CD1c-positive myeloid dendritic cell (primary cell): Measurements from ENCODE around the gene TMEM207.
A peak's percentile ranks its signal among the peaks of the same experiment; 100 is the strongest.
"Not testable (repeated sequence)": the region's sequence is repeated elsewhere in the genome, so short reads cannot be mapped to it uniquely, and the experiment has no call there.

Source experiments
- DNase-seq: peaks from one replicate; pipeline ENCODE4 v3.0.0-alpha.2; 2016; ENCODE audit errors: extremely low spot score

TMEM207 gene

GRCh38 chr3:190449801-190450200 is at the start of gene TMEM207:
TSS of gene TMEM207 (minus strand) at chr3:190449901. CDS start at chr3:190449809, 92 bp downstream.
- DNase-seq, result no peak

- DNase-seq, result no peak
These were observed 49.4 kb upstream of the TMEM207 start for GRCh38 chr3:190499122-190499521.

GRCh38 chr3:190498293-190498692 is 48.6 kb upstream of the TMEM207 start:
- no peak for DNase-seq

- no peak for DNase-seq
These were observed 48.1 kb upstream of the TMEM207 start for GRCh38 chr3:190497811-190498210.

GRCh38 chr3:190496859-190497258 is 47.2 kb upstream of the TMEM207 start:
- DNase-seq, result no peak

GRCh38 chr3:190495796-190496195 is 46.1 kb upstream of the TMEM207 start:
- DNase-seq, result peak; percentile 86

GRCh38 chr3:190495354-190495753 is 45.7 kb upstream of the TMEM207 start:
- no peak for DNase-seq

- DNase-seq, result no peak
These were observed 45.2 kb upstream of the TMEM207 start for GRCh38 chr3:190494907-190495306.

GRCh38 chr3:190492966-190493365 is 43.3 kb upstream of the TMEM207 start:
- no peak for DNase-seq

GRCh38 chr3:190492129-190492528 is 42.4 kb upstream of the TMEM207 start:
- DNase-seq, result no peak

- no peak for DNase-seq
These were observed 41.9 kb upstream of the TMEM207 start for GRCh38 chr3:190491533-190492054.

- DNase-seq, result no peak
These were observed 37.4 kb upstream of the TMEM207 start for GRCh38 chr3:190486908-190487607.

GRCh38 chr3:190486533-190486864 is 36.8 kb upstream of the TMEM207 start:
- no peak for DNase-seq

- DNase-seq, result no peak
These were observed 36.3 kb upstream of the TMEM207 start for GRCh38 chr3:190485830-190486532.

GRCh38 chr3:190481779-190482178 is 32.1 kb upstream of the TMEM207 start:
- no peak for DNase-seq

- DNase-seq, result not testable (repeated sequence)
These were observed 23.6 kb upstream of the TMEM207 start for GRCh38 chr3:190473261-190473660.

- no peak for DNase-seq
These were observed 18.2 kb upstream of the TMEM207 start for GRCh38 chr3:190467922-190468321.

GRCh38 chr3:190458040-190458439 is 8.3 kb upstream of the TMEM207 start:
- DNase-seq, result no peak

GRCh38 chr3:190456770-190457169 is 7.1 kb upstream of the TMEM207 start:
- DNase-seq, result no peak

GRCh38 chr3:190455828-190456227 is 6.1 kb upstream of the TMEM207 start:
- DNase-seq, result no peak

- DNase-seq, result no peak
These were observed 1.4 kb downstream of the TMEM207 start for GRCh38 chr3:190448256-190448655.

- DNase-seq, result no peak
These were observed 3.0 kb downstream of the TMEM207 start for GRCh38 chr3:190446573-190447279.
